Activated naive CD4-positive, alpha-beta T cell treated with anti-CD3 and anti-CD28 coated beads, Interleukin-2, amount 10 ng/mL, durations not matched to agents 7 days and 5 days (primary cell): ENCODE results near the gene PLXNA4.
A peak's percentile ranks its signal among the peaks of the same experiment; 100 is the strongest.

Source experiments
- CTCF ChIA-PET: fragments of 350-600 bp; sonication (Branson Sonifier 250); formaldehyde crosslinking; loops from one replicate; lab custom pipeline; 2021; ENCODE audit warnings: antibody characterized with exemption; lab: Charles Lee
- DNase-seq: peaks from one replicate; pipeline ENCODE4 v3.0.0-alpha.2; 2020
- H3K27ac Mint-ChIP-seq: one replicate; pipeline ENCODE4 v1.8.0; 2021; ENCODE audit warnings: mild to moderate bottlenecking, moderate library complexity, mixed read lengths
- H3K27me3 Mint-ChIP-seq: one replicate; pipeline ENCODE4 v1.8.0; 2021; ENCODE audit warnings: mild to moderate bottlenecking, mixed read lengths
- H3K36me3 Mint-ChIP-seq: one replicate; pipeline ENCODE4 v1.8.0; 2021; ENCODE audit warnings: mixed read lengths
- H3K4me1 Mint-ChIP-seq: one replicate; pipeline ENCODE4 v1.8.0; 2021; ENCODE audit warnings: mixed read lengths
- H3K4me3 Mint-ChIP-seq: one replicate; pipeline ENCODE4 v1.8.0; 2021; ENCODE audit warnings: mild to moderate bottlenecking, moderate library complexity, mixed read lengths
- H3K9me3 Mint-ChIP-seq: one replicate; pipeline ENCODE4 v1.8.0; 2021; ENCODE audit warnings: mixed read lengths

Gene PLXNA4

GRCh38 chr7:132548489-132549078 is 27.7 kb downstream of the PLXNA4 start:
- no peak overlapping the region for H3K27ac Mint-ChIP-seq
- no peak for DNase-seq
- CTCF ChIA-PET = no interaction called here

GRCh38 chr7:132547821-132548220 is 28.4 kb downstream of the PLXNA4 start:
- Mint-ChIP-seq H3K9me3 (peaks cover 26% of the 10 kb centered on the region), H3K4me3 (no peak overlapping the region), H3K27me3 (peaks cover 48% of the 10 kb centered on the region), H3K36me3 (peaks cover 85% of the 10 kb centered on the region), H3K4me1 (peaks cover 43% of the 10 kb centered on the region), H3K27ac (no peak overlapping the region)
- no peak for DNase-seq
- CTCF ChIA-PET = no interaction called here

More at GRCh38 chr7:132548489-132549078, 27.7 kb downstream of the PLXNA4 start:
- Mint-ChIP-seq H3K4me1 (peaks cover 41% of the 10 kb centered on the region), H3K9me3 (peaks cover 26% of the 10 kb centered on the region), H3K36me3 (peaks cover 85% of the 10 kb centered on the region), H3K27me3 (peaks cover 49% of the 10 kb centered on the region), H3K4me3 (no peak overlapping the region)

DNA sequence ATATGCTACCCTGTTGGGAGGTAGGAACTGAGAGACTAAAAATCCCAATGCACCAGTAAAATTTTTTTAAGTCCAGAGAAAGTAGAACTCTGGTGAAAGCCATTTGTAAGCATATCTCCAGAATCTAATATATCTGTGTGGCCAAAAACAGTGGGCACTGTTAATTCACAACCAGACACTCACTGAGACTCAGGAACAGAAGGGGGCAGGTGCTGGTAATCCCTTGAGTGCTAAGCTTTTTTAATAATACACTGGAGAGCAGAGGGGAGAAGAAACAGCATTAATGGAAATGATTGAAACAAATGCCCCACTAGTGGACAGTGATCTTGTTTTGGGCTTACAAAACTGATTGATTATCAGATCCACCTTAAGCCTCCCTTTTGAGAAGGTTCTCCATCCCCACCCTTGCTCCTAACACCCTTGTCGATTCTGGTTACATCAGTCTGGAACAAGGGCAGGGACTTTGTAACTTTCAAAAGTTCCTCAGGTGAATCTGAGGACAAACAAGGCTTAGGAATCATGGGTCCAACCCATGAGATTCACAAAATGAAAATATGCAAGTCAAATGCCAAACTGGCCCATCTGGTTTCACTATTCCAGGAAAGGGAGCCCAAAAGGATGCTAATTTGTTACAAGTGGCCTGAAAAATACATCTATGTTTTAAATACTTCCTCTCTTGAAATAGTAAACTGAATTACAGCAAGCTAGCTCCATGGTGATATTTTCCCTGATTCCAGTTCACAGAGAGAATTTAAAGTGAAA is 29.7 kb downstream of the PLXNA4 start:
- Mint-ChIP-seq H3K4me1 (peaks cover 48% of the 10 kb centered on the region), H3K36me3 (peaks cover 83% of the 10 kb centered on the region), H3K9me3 (peaks cover 25% of the 10 kb centered on the region), H3K27ac (no peak overlapping the region), H3K27me3 (peaks cover 43% of the 10 kb centered on the region), H3K4me3 (no peak overlapping the region)
- CTCF ChIA-PET = no interaction called here
- no peak for DNase-seq

DNA sequence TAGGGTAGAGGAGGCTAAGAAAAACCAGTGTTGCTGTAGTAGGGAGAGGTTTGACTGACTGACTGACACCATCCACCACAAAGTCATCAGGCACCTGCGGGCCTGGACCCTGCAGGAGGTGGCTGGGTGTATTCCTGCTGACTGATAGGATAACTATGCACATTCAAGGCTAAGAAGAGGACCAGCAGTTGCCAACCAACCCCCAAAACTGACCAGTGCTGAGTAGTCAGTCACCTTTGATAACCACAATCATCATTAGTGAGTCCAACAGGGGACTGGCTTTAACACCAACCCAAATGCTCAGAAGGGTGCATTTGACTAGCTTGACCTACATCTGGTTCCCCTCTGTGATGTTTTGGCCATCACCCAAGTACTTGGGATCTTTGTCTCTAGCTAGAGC is 30.5 kb downstream of the PLXNA4 start:
- Mint-ChIP-seq H3K27me3 (peaks cover 42% of the 10 kb centered on the region), H3K4me1 (peaks cover 53% of the 10 kb centered on the region), H3K9me3 (peaks cover 20% of the 10 kb centered on the region), H3K4me3 (no peak overlapping the region), H3K27ac (no peak overlapping the region), H3K36me3 (peaks cover 82% of the 10 kb centered on the region)
- DNase-seq = no peak
- CTCF ChIA-PET = no interaction called here

GRCh38 chr7:132544999-132545398 is 31.3 kb downstream of the PLXNA4 start:
- H3K4me1 Mint-ChIP-seq = peaks cover 53% of the 10 kb centered on the region
- DNase-seq = no peak
- no peak overlapping the region for H3K4me3 Mint-ChIP-seq
- peaks cover 35% of the 10 kb centered on the region for H3K27me3 Mint-ChIP-seq
- H3K27ac Mint-ChIP-seq = no peak overlapping the region
- CTCF ChIA-PET = interaction anchor here (0.6 kb wide), 1 partner anchor 126 kb away, joined by 4 read pairs; no protein-coding TSS in a partner anchor
- peaks cover 79% of the 10 kb centered on the region for H3K36me3 Mint-ChIP-seq
- H3K9me3 Mint-ChIP-seq = peaks cover 13% of the 10 kb centered on the region

DNA sequence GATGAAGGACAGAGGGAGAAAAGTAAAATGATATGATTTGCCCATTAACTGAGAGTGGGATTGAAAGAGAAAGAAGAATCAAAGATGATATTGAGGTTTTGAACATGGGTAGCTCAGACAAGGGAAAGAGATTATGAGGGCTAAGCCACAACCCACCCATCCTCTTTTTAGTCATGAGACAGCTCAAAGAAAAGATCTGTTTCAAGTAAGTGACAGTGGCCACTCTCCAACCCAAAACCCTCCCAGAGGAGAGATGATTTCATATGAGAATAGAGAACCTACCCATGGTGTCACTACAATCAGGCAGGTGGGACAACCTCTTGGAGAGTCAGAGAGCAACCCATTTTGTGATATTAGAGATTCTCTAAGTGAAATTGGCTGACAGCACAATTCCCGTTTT is 32.2 kb downstream of the PLXNA4 start:
- no peak overlapping the region for H3K27ac Mint-ChIP-seq
- H3K4me1 Mint-ChIP-seq = peaks cover 53% of the 10 kb centered on the region
- peaks cover 10% of the 10 kb centered on the region for H3K9me3 Mint-ChIP-seq
- peaks cover 30% of the 10 kb centered on the region for H3K27me3 Mint-ChIP-seq
- CTCF ChIA-PET = interaction anchor here (0.9 to 1.5 kb wide), 3 partner anchors 13 to 30 kb away, joined by 3 to 5 read pairs (median 3); no protein-coding TSS in a partner anchor
- no peak overlapping the region for H3K4me3 Mint-ChIP-seq
- DNase-seq = peak; percentile 29
- H3K36me3 Mint-ChIP-seq = peaks cover 75% of the 10 kb centered on the region

DNA sequence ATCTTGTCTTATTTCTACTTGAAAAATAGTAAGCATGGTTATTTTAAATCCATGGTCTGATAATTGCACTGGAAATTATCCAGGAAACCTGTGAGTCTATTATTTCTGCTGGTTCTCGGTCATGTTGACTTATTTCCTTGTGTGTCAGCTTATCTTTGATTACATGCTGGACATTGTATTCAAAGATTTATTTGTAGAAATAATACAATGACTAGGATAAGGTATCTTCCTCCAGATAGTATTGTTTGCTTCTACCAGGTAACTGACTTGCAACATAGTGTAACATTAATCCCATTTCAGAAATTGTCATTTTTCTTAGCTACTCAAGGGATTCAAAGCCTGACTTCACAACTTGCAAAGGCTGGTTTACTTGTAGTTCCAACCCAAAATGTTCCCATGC is 33.4 kb downstream of the PLXNA4 start:
- H3K4me3 Mint-ChIP-seq = no peak overlapping the region
- H3K4me1 Mint-ChIP-seq = peaks cover 46% of the 10 kb centered on the region
- peaks cover 32% of the 10 kb centered on the region for H3K27me3 Mint-ChIP-seq
- no peak overlapping the region for H3K27ac Mint-ChIP-seq
- H3K9me3 Mint-ChIP-seq = peaks cover 10% of the 10 kb centered on the region
- CTCF ChIA-PET = interaction anchor here (1.1 to 1.5 kb wide), 3 partner anchors 10 to 32 kb away, joined by 3 read pairs; no protein-coding TSS in a partner anchor
- no peak for DNase-seq
- H3K36me3 Mint-ChIP-seq = peaks cover 70% of the 10 kb centered on the region

DNA sequence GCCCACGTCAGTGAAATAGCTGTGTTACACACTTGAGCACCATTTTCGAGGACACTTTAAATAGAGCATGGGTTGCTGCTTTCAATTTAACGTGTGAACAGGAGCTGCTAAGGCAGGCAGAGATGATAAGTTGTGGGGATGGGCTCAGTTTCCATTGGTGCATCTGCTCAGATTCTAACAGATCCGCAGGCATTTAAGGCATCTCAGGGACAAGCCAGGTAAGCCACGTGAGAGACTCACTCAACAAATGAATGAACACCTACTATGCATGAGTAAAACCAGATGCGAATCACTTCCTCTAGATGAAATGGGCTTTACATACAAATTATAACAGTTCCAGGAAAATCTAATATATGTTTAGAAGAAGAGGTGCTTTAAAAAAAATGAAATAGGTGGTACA is 34.6 kb downstream of the PLXNA4 start:
- CTCF ChIA-PET = no interaction called here
- H3K36me3 Mint-ChIP-seq = peaks cover 58% of the 10 kb centered on the region
- no peak overlapping the region for H3K4me3 Mint-ChIP-seq
- H3K27me3 Mint-ChIP-seq = peaks cover 30% of the 10 kb centered on the region
- no peak overlapping the region for H3K27ac Mint-ChIP-seq
- H3K9me3 Mint-ChIP-seq = peaks cover 6% of the 10 kb centered on the region
- DNase-seq = no peak
- peaks cover 43% of the 10 kb centered on the region for H3K4me1 Mint-ChIP-seq

- Mint-ChIP-seq H3K4me1 (peaks cover 31% of the 10 kb centered on the region), H3K27me3 (peaks cover 34% of the 10 kb centered on the region), H3K9me3 (peaks cover 2% of the 10 kb centered on the region), H3K4me3 (no peak overlapping the region), H3K27ac (no peak overlapping the region), H3K36me3 (peaks cover 56% of the 10 kb centered on the region)
- CTCF ChIA-PET = interaction anchor here (1.2 to 1.7 kb wide), 2 partner anchors 18 to 20 kb away, joined by 4 read pairs; no protein-coding TSS in a partner anchor
- no peak for DNase-seq
Measured at GRCh38 chr7:132537456-132538145, 38.7 kb downstream of the PLXNA4 start.

GRCh38 chr7:132536654-132537395 is 39.4 kb downstream of the PLXNA4 start:
- H3K4me3 Mint-ChIP-seq = no peak overlapping the region
- H3K27me3 Mint-ChIP-seq = peaks cover 34% of the 10 kb centered on the region
- H3K4me1 Mint-ChIP-seq = peaks cover 34% of the 10 kb centered on the region
- peaks cover 2% of the 10 kb centered on the region for H3K9me3 Mint-ChIP-seq
- peaks cover 54% of the 10 kb centered on the region for H3K36me3 Mint-ChIP-seq
- CTCF ChIA-PET = interaction anchor here (1.2 to 1.7 kb wide), 2 partner anchors 18 to 19 kb away, joined by 4 read pairs; no protein-coding TSS in a partner anchor
- no peak for DNase-seq
- no peak overlapping the region for H3K27ac Mint-ChIP-seq

DNA sequence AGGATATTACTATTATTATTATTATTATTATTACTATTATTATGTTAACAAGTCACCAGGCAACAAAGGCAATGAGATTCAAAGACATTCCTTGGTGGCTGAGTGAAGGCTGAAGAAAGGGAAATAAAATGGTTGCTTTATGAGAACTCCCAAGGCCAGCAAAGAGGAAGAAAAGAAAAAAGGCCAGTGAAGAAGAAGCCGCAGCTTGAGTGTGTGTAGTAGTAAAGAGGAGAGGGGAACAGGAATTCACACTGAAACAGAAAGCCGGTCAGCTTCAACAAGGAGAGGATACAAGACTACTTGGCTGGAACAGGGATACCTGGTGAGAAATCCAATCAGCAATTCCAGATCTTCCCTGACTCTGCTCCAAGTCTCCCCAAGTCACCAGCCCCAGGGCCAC is 42.4 kb downstream of the PLXNA4 start:
- peaks cover 28% of the 10 kb centered on the region for H3K27me3 Mint-ChIP-seq
- peaks cover 49% of the 10 kb centered on the region for H3K36me3 Mint-ChIP-seq
- H3K4me1 Mint-ChIP-seq = peaks cover 42% of the 10 kb centered on the region
- no peaks in the 10 kb centered on the region for H3K9me3 Mint-ChIP-seq
- CTCF ChIA-PET = interaction anchor here (1.1 to 1.4 kb wide), 2 partner anchors 9 to 24 kb away, joined by 3 read pairs; no protein-coding TSS in a partner anchor
- no peak overlapping the region for H3K4me3 Mint-ChIP-seq
- H3K27ac Mint-ChIP-seq = no peak overlapping the region
- DNase-seq = no peak

- DNase-seq = no peak
- Mint-ChIP-seq H3K9me3 (no peaks in the 10 kb centered on the region), H3K27ac (no peak overlapping the region), H3K27me3 (peaks cover 27% of the 10 kb centered on the region), H3K4me3 (no peak overlapping the region), H3K36me3 (peaks cover 56% of the 10 kb centered on the region), H3K4me1 (peaks cover 41% of the 10 kb centered on the region)
- CTCF ChIA-PET = no interaction called here
Measured at GRCh38 chr7:132532281-132532680, 44.0 kb downstream of the PLXNA4 start.

- no peak for DNase-seq
- peaks cover 45% of the 10 kb centered on the region for H3K4me1 Mint-ChIP-seq
- CTCF ChIA-PET = no interaction called here
- H3K9me3 Mint-ChIP-seq = no peaks in the 10 kb centered on the region
- no peak overlapping the region for H3K4me3 Mint-ChIP-seq
- peaks cover 27% of the 10 kb centered on the region for H3K27me3 Mint-ChIP-seq
- H3K36me3 Mint-ChIP-seq = peaks cover 63% of the 10 kb centered on the region
- peak overlapping the region; percentile 45 for H3K27ac Mint-ChIP-seq
Measured at GRCh38 chr7:132531562-132531961, 44.7 kb downstream of the PLXNA4 start.
